Karpas-422 (cell line): Measurements from ENCODE around the gene NFASC. TPM values are rescaled to one million over a fixed set of nuclear protein-coding genes. Genes with fewer than 3 reads are reported as not detected.

Experiments
- DNase-seq: peaks from one replicate; pipeline ENCODE4 v3.0.0-alpha.2; 2015
- H2AFZ ChIP-seq: fragments of 200-600 bp; sonication (generic); 2 replicates; pipeline ENCODE4 v1.6.1; 2014; ENCODE audit warnings: antibody characterized with exemption, low read length, mixed read lengths
- H3K27ac ChIP-seq: fragments of 200-600 bp; sonication (generic); 2 replicates; pipeline ENCODE4 v1.5.1; 2014; ENCODE audit warnings: mild to moderate bottlenecking, low read length, moderate library complexity
- H3K27me3 ChIP-seq: fragments of 200-600 bp; sonication (generic); 2 replicates; pipeline ENCODE4 v1.6.1; 2014; ENCODE audit warnings: low read length, mixed read lengths
- H3K36me3 ChIP-seq: fragments of 200-600 bp; sonication (generic); 2 replicates; pipeline ENCODE4 v1.6.1; 2014; ENCODE audit warnings: low read length, mixed read lengths; ENCODE audit not compliant: insufficient read depth
- H3K4me1 ChIP-seq: fragments of 200-600 bp; sonication (generic); 2 replicates; pipeline ENCODE4 v1.6.1; 2014; ENCODE audit warnings: mild to moderate bottlenecking, low read length, mixed read lengths
- H3K4me2 ChIP-seq: fragments of 200-600 bp; sonication (generic); 2 replicates; pipeline ENCODE4 v1.6.1; 2014; ENCODE audit warnings: low read length, low read depth, mild to moderate bottlenecking; ENCODE audit not compliant: poor library complexity, severe bottlenecking
- H3K4me3 ChIP-seq: fragments of 200-600 bp; sonication (generic); 2 replicates; pipeline ENCODE4 v1.5.1; 2014; ENCODE audit warnings: mild to moderate bottlenecking, antibody characterized with exemption, low read length, mixed read lengths
- H3K79me2 ChIP-seq: fragments of 200-600 bp; sonication (generic); 2 replicates; pipeline ENCODE4 v1.6.1; 2014; ENCODE audit warnings: mild to moderate bottlenecking, low read length, mixed read lengths
- H3K9ac ChIP-seq: fragments of 200-600 bp; sonication (generic); 2 replicates; pipeline ENCODE4 v1.6.0; 2014; ENCODE audit warnings: low read length
- H3K9me2 ChIP-seq: fragments of 200-600 bp; sonication (generic), shearing (Covaris generic); replicated peaks from 2 replicates; pipeline ENCODE4 v1.6.0; 2014; ENCODE audit warnings: mild to moderate bottlenecking, low read length, moderate library complexity; ENCODE audit not compliant: insufficient read depth
- H3K9me3 ChIP-seq: fragments of 300-700, 200-600 bp; sonication (generic); 2 replicates; pipeline ENCODE4 v1.6.1; 2014; ENCODE audit warnings: low read length, mixed read lengths
- H4K20me1 ChIP-seq: fragments of 200-600 bp; sonication (generic); 2 replicates; pipeline ENCODE4 v1.6.1; 2014; ENCODE audit warnings: mild to moderate bottlenecking, antibody characterized with exemption, low read length, low read depth; ENCODE audit not compliant: insufficient read depth
- total RNA-seq: library from RNA; depleted of rRNA; stranded (reverse); fragments of >200 nt; shearing (Covaris generic); gene quantifications from 2 replicates; pipeline ENCODE4 v1.2.3, GENCODE V29; 2014; ENCODE audit warnings: low replicate concordance

Gene NFASC
- total RNA-seq, 1 experiment from 2014 or later = 0.75 TPM

GRCh38 chr1:204997591-204998355 lies 127.1 kb downstream of the NFASC start:
- H3K27ac ChIP-seq = no peak overlapping the region
- no peaks in the 10 kb centered on the region for H3K9me3 ChIP-seq
- no peak for DNase-seq
- no peaks in the 10 kb centered on the region for H3K79me2 ChIP-seq
- H2AFZ ChIP-seq = no peak overlapping the region
- no peaks in the 10 kb centered on the region for H3K27me3 ChIP-seq
- H3K4me2 ChIP-seq = no peak overlapping the region
- H3K4me3 ChIP-seq = no peak overlapping the region
- no peaks in the 10 kb centered on the region for H4K20me1 ChIP-seq
- no peaks in the 10 kb centered on the region for H3K9me2 ChIP-seq
- H3K36me3 ChIP-seq = no peaks in the 10 kb centered on the region
- H3K9ac ChIP-seq = no peak overlapping the region
- H3K4me1 ChIP-seq = no peaks in the 10 kb centered on the region

DNA sequence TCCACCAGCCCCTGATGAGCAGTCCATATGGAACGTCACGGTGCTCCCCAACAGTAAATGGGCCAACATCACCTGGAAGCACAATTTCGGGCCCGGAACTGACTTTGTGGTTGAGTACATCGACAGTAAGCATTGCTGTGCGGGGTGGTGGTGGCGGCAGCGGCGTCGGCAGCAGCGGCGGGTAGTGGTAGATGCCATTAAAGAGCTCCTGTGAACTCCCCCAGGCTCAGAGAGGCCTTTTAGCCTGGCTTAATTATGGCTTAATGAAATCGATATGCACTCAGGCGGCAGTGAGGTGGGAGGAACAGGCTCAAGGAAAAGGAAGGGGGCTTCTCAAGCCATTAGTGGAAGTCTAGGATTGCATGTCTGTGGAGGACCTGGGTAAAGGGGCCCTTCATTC lies 130.5 kb downstream of the NFASC start:
- no peaks in the 10 kb centered on the region for H3K9me3 ChIP-seq
- H3K9ac ChIP-seq = no peak overlapping the region
- H3K27ac ChIP-seq = no peak overlapping the region
- H3K36me3 ChIP-seq = no peaks in the 10 kb centered on the region
- no peak for DNase-seq
- no peaks in the 10 kb centered on the region for H3K27me3 ChIP-seq
- no peak overlapping the region for H2AFZ ChIP-seq
- H3K4me2 ChIP-seq = no peak overlapping the region
- no peak overlapping the region for H3K4me3 ChIP-seq
- H3K4me1 ChIP-seq = no peaks in the 10 kb centered on the region
- H3K79me2 ChIP-seq = no peaks in the 10 kb centered on the region
- H4K20me1 ChIP-seq = no peaks in the 10 kb centered on the region
- H3K9me2 ChIP-seq = no peaks in the 10 kb centered on the region

- Histone ChIP-seq H3K9me3 (no peaks in the 10 kb centered on the region), H3K9ac (no peak overlapping the region), H3K27ac (no peak overlapping the region), H3K4me3 (no peak overlapping the region), H3K9me2 (no peaks in the 10 kb centered on the region), H2AFZ (no peak overlapping the region), H3K36me3 (no peaks in the 10 kb centered on the region), H3K4me1 (no peaks in the 10 kb centered on the region), H3K27me3 (no peaks in the 10 kb centered on the region), H3K4me2 (no peak overlapping the region), H3K79me2 (no peaks in the 10 kb centered on the region), H4K20me1 (no peaks in the 10 kb centered on the region)
- DNase-seq = no peak
Observed at GRCh38 chr1:205002705-205003104, 132.0 kb downstream of the NFASC start.

DNA sequence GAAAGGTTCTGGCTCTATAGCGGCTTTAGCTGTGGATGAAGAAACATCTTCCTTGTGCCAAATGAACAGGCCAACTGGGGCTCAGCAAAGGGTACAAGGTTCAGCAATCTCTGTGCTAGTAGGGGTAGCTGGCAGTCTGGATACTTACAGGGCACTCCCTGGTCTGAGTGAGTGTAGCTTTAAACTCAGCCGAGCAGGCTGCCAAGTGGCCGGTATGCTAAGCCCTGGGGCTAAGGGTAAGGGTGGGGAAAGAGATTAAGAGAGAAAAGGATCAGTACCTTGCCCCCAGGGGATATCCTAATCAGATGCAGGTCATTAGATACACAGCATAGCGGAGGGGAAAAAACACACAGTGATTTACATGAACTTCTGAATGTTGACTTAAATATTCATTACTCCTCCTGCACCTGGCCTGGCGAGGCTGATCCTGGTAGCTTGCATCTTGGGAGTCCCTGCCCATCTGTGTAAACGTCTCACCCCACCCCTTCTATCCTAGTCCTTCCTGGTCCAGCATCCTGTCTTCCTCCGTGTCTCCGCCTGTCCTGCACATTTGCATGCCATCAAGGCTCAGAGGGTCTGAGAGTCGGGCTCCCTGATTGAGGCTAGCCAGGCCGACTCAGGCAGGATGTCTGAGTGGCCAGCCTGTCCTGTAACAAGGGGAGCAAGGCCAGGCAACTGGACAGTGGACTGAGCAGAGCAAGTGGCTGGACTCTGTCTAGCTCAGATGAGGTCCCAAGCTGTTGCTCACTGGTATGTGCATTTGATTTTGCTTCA lies 132.9 kb downstream of the NFASC start:
- Histone ChIP-seq H3K27ac (no peak overlapping the region), H3K4me2 (no peak overlapping the region), H3K9me2 (no peaks in the 10 kb centered on the region), H3K9me3 (no peaks in the 10 kb centered on the region), H4K20me1 (no peaks in the 10 kb centered on the region), H3K4me1 (no peaks in the 10 kb centered on the region), H3K79me2 (no peaks in the 10 kb centered on the region), H3K36me3 (no peaks in the 10 kb centered on the region), H3K27me3 (no peaks in the 10 kb centered on the region), H3K4me3 (no peak overlapping the region), H3K9ac (no peak overlapping the region), H2AFZ (no peak overlapping the region)
- no peak for DNase-seq

DNA sequence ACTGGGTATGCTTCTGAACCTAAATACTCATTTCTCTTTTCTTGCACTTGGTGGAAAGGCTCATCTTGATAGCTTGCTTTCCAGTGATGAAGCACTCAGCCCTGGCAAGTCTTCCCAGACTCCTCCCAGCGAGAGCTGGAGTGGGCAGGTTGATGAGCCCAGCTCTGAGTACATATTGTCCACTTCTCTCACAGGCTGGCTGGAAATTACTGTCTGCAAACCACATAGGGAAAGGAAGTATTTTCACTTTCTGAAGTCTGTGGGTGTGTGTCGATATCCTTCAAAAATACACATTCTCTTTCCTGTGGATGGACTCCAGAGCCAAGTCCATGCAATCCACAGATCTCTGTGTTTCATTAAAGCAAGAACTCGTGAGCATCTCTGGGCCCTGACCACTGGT lies 133.7 kb downstream of the NFASC start:
- no peaks in the 10 kb centered on the region for H3K79me2 ChIP-seq
- no peak overlapping the region for H3K27ac ChIP-seq
- H3K36me3 ChIP-seq = no peaks in the 10 kb centered on the region
- no peaks in the 10 kb centered on the region for H3K9me2 ChIP-seq
- H4K20me1 ChIP-seq = no peaks in the 10 kb centered on the region
- H3K9ac ChIP-seq = no peak overlapping the region
- DNase-seq = no peak
- H3K4me2 ChIP-seq = no peak overlapping the region
- H3K4me3 ChIP-seq = no peak overlapping the region
- no peaks in the 10 kb centered on the region for H3K4me1 ChIP-seq
- H3K27me3 ChIP-seq = no peaks in the 10 kb centered on the region
- no peaks in the 10 kb centered on the region for H3K9me3 ChIP-seq
- no peak overlapping the region for H2AFZ ChIP-seq

DNA sequence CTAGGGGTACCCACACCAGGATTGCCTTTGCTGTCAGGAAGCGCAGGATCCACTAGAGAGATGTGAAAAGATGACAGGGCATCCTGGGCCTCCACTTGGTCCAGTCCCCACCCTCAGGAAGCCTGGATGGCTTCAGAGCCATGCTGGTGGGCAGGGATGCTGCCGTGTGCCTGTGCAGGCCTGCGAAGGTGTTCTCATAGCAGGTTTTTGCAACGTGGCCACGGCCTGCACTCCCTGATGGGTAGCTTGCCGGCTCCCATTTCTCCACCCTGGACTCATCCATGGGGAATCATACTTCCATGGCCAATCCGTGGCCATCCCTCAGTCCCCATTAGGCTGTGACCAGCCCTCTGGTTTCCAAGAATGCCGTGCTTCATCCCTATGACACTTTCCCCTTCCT lies 138.2 kb downstream of the NFASC start:
- H3K4me2 ChIP-seq = no peak overlapping the region
- H3K27ac ChIP-seq = no peak overlapping the region
- H2AFZ ChIP-seq = no peak overlapping the region
- no peak overlapping the region for H3K9ac ChIP-seq
- no peaks in the 10 kb centered on the region for H3K79me2 ChIP-seq
- H3K9me2 ChIP-seq = no peaks in the 10 kb centered on the region
- no peak overlapping the region for H3K4me3 ChIP-seq
- DNase-seq = no peak
- no peaks in the 10 kb centered on the region for H3K4me1 ChIP-seq
- H3K27me3 ChIP-seq = no peaks in the 10 kb centered on the region
- H3K9me3 ChIP-seq = no peaks in the 10 kb centered on the region
- H3K36me3 ChIP-seq = no peaks in the 10 kb centered on the region
- H4K20me1 ChIP-seq = no peaks in the 10 kb centered on the region

GRCh38 chr1:205009670-205010069 lies 139.0 kb downstream of the NFASC start:
- no peak overlapping the region for H3K9ac ChIP-seq
- H3K79me2 ChIP-seq = no peaks in the 10 kb centered on the region
- H3K36me3 ChIP-seq = no peaks in the 10 kb centered on the region
- no peaks in the 10 kb centered on the region for H3K9me3 ChIP-seq
- H2AFZ ChIP-seq = no peak overlapping the region
- H3K4me3 ChIP-seq = no peak overlapping the region
- no peaks in the 10 kb centered on the region for H3K9me2 ChIP-seq
- H4K20me1 ChIP-seq = no peaks in the 10 kb centered on the region
- H3K27me3 ChIP-seq = no peaks in the 10 kb centered on the region
- no peaks in the 10 kb centered on the region for H3K4me1 ChIP-seq
- H3K4me2 ChIP-seq = no peak overlapping the region
- no peak overlapping the region for H3K27ac ChIP-seq
- DNase-seq = no peak

- H3K9me2 ChIP-seq = no peaks in the 10 kb centered on the region
- no peak for DNase-seq
- H3K36me3 ChIP-seq = no peaks in the 10 kb centered on the region
- H3K4me3 ChIP-seq = no peak overlapping the region
- no peak overlapping the region for H3K27ac ChIP-seq
- H3K9me3 ChIP-seq = no peaks in the 10 kb centered on the region
- H3K27me3 ChIP-seq = no peaks in the 10 kb centered on the region
- H3K4me1 ChIP-seq = no peaks in the 10 kb centered on the region
- H2AFZ ChIP-seq = no peak overlapping the region
- no peaks in the 10 kb centered on the region for H3K79me2 ChIP-seq
- H3K4me2 ChIP-seq = no peak overlapping the region
- H3K9ac ChIP-seq = no peak overlapping the region
- no peaks in the 10 kb centered on the region for H4K20me1 ChIP-seq
Observed at GRCh38 chr1:205012391-205013140, 141.9 kb downstream of the NFASC start.
